Transverse colon (tissue), 4 donors: ENCODE data around the gene GATA2. TPM values are rescaled to one million over a fixed set of nuclear protein-coding genes. Genes with fewer than 3 reads are reported as not detected.

Source experiments
- DNase-seq: peaks from one replicate; pipeline ENCODE4 v3.0.0-alpha.2; 2019
- H3K27ac ChIP-seq, 4 donors: fragments of 200-600 bp; sonication (generic); 2 replicates each; pipeline ENCODE4 v1.5.1; 2016 to 2018; ENCODE audit warnings: inconsistent platforms in 4 of 4
- H3K27me3 ChIP-seq: fragments of 200-600 bp; sonication (generic); 2 replicates; pipeline ENCODE4 v1.5.1; 2017; ENCODE audit warnings: inconsistent platforms
- H3K36me3 ChIP-seq, 4 donors: fragments of 200-600 bp; sonication (generic); 2 replicates each; pipeline ENCODE4 v1.5.1; 2017 to 2019; ENCODE audit warnings: inconsistent platforms in 4 of 4
- H3K4me1 ChIP-seq, 4 donors: fragments of 200-600 bp; sonication (generic); 2 replicates each; pipeline ENCODE4 v1.5.1; 2017 to 2020; ENCODE audit warnings: inconsistent platforms in 4 of 4
- H3K4me3 ChIP-seq, 4 donors: fragments of 200-600 bp; sonication (generic); 1 replicate in 1 of 4; 2 replicates in 3 of 4; pipeline versions ENCODE4 v1.5.1 to v1.6.1; 2017 to 2019; ENCODE audit warnings: inconsistent platforms in 4 of 4
- H3K9me3 ChIP-seq, 2 donors: fragments of 200-600 bp; sonication (generic); 2 replicates each; pipeline ENCODE4 v1.5.1; 2017 to 2019; ENCODE audit warnings: inconsistent platforms in 2 of 2
- CTCF ChIP-seq, 5 experiments: fragments of 200-600 bp in 3 of 5; fragments of 450-650 bp in 2 of 5; sonication (generic) in 3 of 5; IDR thresholded peaks; 1 replicate in 2 of 5; 2 replicates in 3 of 5; pipeline ENCODE4 v1.5.1; 2016 to 2017; ENCODE audit warnings: antibody characterized with exemption in 5 of 5, inconsistent platforms in 3 of 5, mild to moderate bottlenecking in 2 of 5, moderate library complexity in 1 of 5
- EP300 ChIP-seq: sonication (generic); formaldehyde crosslinking; IDR thresholded peaks from one replicate; pipeline ENCODE4 v1.6.1; 2017; ENCODE audit warnings: antibody characterized with exemption, low read depth
- POLR2A ChIP-seq: fragments of 450-650 bp; IDR thresholded peaks from one replicate; pipeline ENCODE4 v1.6.1; 2016; ENCODE audit warnings: antibody characterized with exemption, mild to moderate bottlenecking, moderate library complexity
- POLR2AphosphoS5 ChIP-seq, 3 donors: sonication (generic); formaldehyde crosslinking; IDR thresholded peaks; one replicate each; pipeline ENCODE4 v1.6.1; 2016; ENCODE audit warnings: antibody characterized with exemption in 3 of 3
- WGBS, 2 donors: methylation state at CpG; one replicate each; pipeline ENCODE4 v1.1.5; 2018; ENCODE audit warnings: low coverage in 1 of 2; 5-methylcytosine and 5-hydroxymethylcytosine counted together
- in situ Hi-C, 4 donors: fragments of 200-750 bp; cut with MboI; loops; one replicate each; pipeline versions ENCODE4 v1.15.0 to v1.15.1; 2017; ENCODE audit warnings: low sequenced_read_pairs in 3 of 4, low pct_ligation_motif_present in 1 of 4, low pct_unique_long_range_greater_than_20kb in 1 of 4
- intact Hi-C: fragments of 100-400 bp; cut with DNase I; formaldehyde crosslinking; loops from one replicate; pipeline ENCODE4 v1.15.1; 2023; ENCODE audit warnings: low total_unique reads
- total RNA-seq, 4 donors: library from RNA; depleted of rRNA; stranded (reverse); fragments of >200 nt; gene quantifications; one replicate each; pipeline ENCODE4 v1.1.0, GENCODE V29; 2016

The GATA2 gene
- total RNA-seq, 4 donors from 2014 or later, result 1.8 to 8.2 (median 2.9) TPM

DNA sequence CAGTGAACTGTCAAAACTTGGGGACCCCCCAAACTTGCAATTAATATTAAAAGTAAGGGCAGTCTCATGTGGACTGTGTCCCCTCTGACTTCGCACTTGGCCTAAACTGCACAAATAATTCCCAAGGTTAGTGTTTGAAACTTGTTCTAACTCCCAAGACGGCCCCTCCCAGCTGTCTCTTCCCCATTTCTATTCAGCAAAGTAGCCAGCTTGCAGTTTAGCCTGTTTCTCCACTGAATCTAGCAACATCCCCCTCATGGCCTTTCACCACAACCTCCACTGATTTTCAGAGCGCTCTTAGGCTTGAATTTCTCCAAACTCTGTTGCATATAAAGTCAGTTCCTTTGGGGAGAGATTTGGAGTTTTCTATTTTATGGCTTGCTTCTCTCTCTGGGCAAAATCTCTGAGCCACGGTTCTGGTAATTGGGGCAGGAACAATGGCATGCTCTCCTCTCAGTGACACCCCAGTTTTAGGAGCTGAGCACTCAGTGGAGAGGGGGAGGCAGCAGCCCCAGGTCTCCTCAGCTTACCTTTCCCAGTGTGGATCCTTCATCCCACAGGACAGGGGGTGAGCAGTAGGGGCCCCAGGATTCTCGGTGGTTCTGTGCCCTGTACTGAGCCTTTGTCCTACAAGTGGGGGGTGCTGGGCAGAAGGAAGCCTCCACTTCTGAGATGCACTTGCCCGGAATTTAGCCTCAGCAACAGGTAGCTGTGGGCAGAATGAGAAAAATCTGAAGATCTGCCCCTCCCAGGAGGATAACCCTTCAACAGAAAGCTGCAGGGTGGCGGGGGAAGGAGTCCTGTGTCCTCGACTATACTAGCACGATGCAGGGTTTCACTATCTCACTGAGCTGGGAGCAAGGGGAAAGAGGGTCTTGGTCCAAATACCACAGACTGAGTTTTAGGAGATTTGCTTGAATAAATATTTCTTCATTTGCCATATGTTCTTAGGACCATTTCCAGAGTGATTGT is 39.3 kb upstream of the GATA2 start:
- TF ChIP-seq EP300 (no peak), POLR2AphosphoS5 (IDR thresholded peaks at IDR 0.05) (no peak), CTCF (IDR thresholded peaks at IDR 0.05) (no peak), POLR2A (no peak)
- no peaks in the 10 kb centered on the region for H3K4me1 ChIP-seq
- intact Hi-C loops, result no loop called here
- no peak for DNase-seq
- H3K27me3 ChIP-seq, result peaks cover 81% of the 10 kb centered on the region
- in situ Hi-C loops, result no loop called here
- WGBS, 2 donors, result 52 to 68% methylated on average over 5 to 9 of the region's 9 CpGs
- H3K4me3 ChIP-seq, result no peak overlapping the region
- no peaks in the 10 kb centered on the region for H3K36me3 ChIP-seq
- H3K9me3 ChIP-seq, result no peaks in the 10 kb centered on the region
- no peak overlapping the region for H3K27ac ChIP-seq

- in situ Hi-C loops (no loop called here), intact Hi-C loops (no loop called here)
- Histone ChIP-seq H3K27ac (no peak overlapping the region), H3K27me3 (peaks cover 43% of the 10 kb centered on the region), H3K9me3 (no peaks in the 10 kb centered on the region), H3K4me3 (no peak overlapping the region), H3K4me1 (no peaks in the 10 kb centered on the region), H3K36me3 (no peaks in the 10 kb centered on the region)
- no peak for TF ChIP-seq POLR2A
- TF ChIP-seq CTCF (IDR thresholded peaks at IDR 0.05), result no peak
- TF ChIP-seq POLR2AphosphoS5 (IDR thresholded peaks at IDR 0.05), result no peak
- no peak for TF ChIP-seq EP300
- DNase-seq, result no peak
- WGBS, 2 donors, result 63 to 73% methylated on average over 7 to 10 of the region's 10 CpGs
Observed at GRCh38 chr3:128524374-128525299, 31.6 kb upstream of the GATA2 start.

DNA sequence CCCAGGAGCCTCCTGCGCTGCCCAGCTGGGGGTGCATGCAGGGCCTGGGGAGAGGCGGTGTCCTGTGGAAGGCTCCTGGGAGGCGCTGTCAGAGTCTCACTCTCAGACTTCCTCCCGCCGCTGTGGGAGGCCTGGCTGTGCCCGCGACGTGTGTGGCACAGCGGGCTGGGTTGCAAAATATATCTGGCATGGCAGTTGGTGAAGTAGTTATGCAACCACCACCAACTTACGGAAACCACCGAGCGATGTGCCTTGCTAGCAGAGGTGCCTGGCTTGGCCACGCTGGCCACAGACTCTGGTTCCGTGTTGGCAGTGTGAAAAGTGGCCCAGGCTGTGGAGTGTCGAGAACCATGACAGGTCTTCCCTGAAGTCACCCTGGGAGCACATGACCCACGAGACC is 30.6 kb upstream of the GATA2 start:
- Histone ChIP-seq H3K27me3 (peaks cover 38% of the 10 kb centered on the region), H3K4me1 (no peaks in the 10 kb centered on the region), H3K4me3 (no peak overlapping the region), H3K36me3 (no peaks in the 10 kb centered on the region), H3K27ac (no peak overlapping the region), H3K9me3 (no peaks in the 10 kb centered on the region)
- in situ Hi-C loops, result no loop called here
- WGBS, 2 donors, result 90% methylated on average over 16 of the region's 16 CpGs; no CpG with 5 or more reads in 1 of the 2 donors
- TF ChIP-seq CTCF (IDR thresholded peaks at IDR 0.05) (no peak), POLR2A (no peak), EP300 (no peak), POLR2AphosphoS5 (IDR thresholded peaks at IDR 0.05) (no peak)
- no peak for DNase-seq
- intact Hi-C loops, result no loop called here

- Histone ChIP-seq H3K27me3 (peaks cover 33% of the 10 kb centered on the region), H3K9me3 (no peaks in the 10 kb centered on the region), H3K27ac (no peak overlapping the region), H3K36me3 (no peaks in the 10 kb centered on the region), H3K4me3 (no peak overlapping the region), H3K4me1 (no peaks in the 10 kb centered on the region)
- DNase-seq, result no peak
- TF ChIP-seq EP300 (no peak), POLR2AphosphoS5 (IDR thresholded peaks at IDR 0.05) (no peak), CTCF (IDR thresholded peaks at IDR 0.05) (no peak), POLR2A (no peak)
- 75% methylated on average over 1 of the region's 1 CpG; no CpG with 5 or more reads in 1 of the 2 donors for WGBS, 2 donors
- intact Hi-C loops (no loop called here), in situ Hi-C loops (no loop called here)
Observed at GRCh38 chr3:128521715-128522114, 28.7 kb upstream of the GATA2 start.
